HT1080 (cell line): Measurements from ENCODE around the gene TMEM207. TPM values are rescaled to one million over a fixed set of nuclear protein-coding genes. Genes with fewer than 3 reads are reported as not detected.

Experiments
- DNase-seq: peaks from one replicate; pipeline ENCODE4 v3.0.0-alpha.2; 2015; ENCODE audit warnings: low read depth
- total RNA-seq: library from RNA; depleted of rRNA; stranded (reverse); fragments of >200 nt; shearing (Covaris generic); gene quantifications from 2 replicates; pipeline ENCODE4 v1.2.3, GENCODE V29; 2014

TMEM207 gene
- total RNA-seq, 1 experiment from 2014 or later = not detected

GRCh38 chr3:190444576-190445145 is 5.0 kb downstream of the TMEM207 start:
- DNase-seq = no peak

- DNase-seq = no peak
Measured at GRCh38 chr3:190444006-190444405, 5.7 kb downstream of the TMEM207 start.

DNA sequence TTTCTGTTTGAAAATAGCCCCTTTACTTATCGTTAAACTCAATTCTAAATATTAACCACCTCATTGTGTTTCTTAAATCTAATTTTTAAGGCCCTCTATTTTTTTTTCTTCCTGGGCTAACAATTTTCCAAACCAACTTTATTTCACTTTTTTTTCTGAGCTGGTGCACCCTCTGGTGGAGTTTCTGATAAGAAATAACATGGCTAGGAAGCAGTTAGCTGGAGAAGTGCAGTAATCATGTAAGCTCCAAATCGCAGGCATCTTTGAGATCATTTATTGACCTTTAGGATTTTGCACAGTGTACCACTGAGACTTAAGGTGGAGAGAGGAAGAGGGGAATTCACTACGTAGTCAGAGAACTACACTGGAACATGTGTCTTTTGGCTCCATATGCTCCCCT is 6.4 kb downstream of the TMEM207 start:
- DNase-seq = peak; percentile 68

DNA sequence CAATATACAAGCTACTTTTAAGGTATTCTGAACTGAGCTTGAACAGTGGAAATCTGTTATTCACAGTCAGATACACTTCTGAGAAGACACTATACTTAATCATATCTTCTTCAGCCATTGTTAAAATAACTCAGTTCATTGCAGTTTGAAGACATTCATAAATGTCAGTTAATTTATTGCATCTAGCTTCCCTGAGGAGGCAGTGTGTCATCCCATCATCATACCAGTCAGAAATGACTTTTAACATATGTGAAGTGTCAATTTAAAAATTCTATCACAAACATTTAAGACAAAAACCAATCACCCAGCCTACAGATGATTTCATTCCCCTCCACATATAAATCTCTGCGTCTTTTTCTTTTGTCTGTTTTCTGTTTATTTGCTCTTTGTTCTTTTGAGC is 7.5 kb downstream of the TMEM207 start:
- no peak for DNase-seq

DNA sequence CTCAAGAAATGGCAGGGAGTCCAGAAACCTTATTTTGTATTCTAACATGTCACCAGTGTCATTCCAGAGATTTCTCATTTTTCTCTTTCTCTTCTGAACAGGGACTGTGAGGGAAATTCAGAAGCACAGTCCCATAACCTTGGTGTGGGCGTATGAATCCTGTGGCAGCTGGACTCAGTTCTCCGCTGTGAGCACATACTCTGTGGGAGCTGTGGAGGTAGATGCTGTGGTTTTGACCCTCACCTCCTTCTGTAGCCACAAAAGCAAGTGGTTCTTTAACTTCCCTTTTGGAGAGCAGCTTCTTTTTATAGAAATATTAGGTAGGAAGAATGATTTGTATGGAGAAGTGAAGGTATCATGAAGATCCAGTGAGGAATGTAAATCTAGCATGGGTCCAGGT is 13.4 kb downstream of the TMEM207 start:
- no peak for DNase-seq

- DNase-seq = peak; percentile 69
Measured at GRCh38 chr3:190435618-190436017, 14.1 kb downstream of the TMEM207 start.

GRCh38 chr3:190433626-190434025 is 16.1 kb downstream of the TMEM207 start:
- DNase-seq = no peak

DNA sequence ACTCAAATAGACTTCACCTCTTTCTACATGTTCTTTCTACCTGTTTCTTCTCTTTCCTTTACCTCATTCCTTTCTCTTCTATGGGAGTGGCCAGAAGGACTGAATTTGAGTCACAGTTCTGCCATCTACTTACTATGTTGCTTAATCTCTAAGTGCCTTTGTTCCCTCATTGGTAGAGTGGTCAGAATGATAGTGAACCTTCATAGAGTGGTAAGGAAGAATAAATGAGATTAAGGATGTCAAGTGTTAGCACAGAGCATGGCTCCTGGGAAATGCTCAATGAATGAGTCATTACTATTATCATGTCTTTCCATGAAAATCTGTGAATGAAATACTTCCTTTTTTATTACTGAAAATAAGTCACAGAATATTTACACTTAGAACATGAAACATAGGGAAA is 17.5 kb downstream of the TMEM207 start:
- DNase-seq = peak; percentile 58

- no peak for DNase-seq
Measured at GRCh38 chr3:190430906-190431305, 18.8 kb downstream of the TMEM207 start.

DNA sequence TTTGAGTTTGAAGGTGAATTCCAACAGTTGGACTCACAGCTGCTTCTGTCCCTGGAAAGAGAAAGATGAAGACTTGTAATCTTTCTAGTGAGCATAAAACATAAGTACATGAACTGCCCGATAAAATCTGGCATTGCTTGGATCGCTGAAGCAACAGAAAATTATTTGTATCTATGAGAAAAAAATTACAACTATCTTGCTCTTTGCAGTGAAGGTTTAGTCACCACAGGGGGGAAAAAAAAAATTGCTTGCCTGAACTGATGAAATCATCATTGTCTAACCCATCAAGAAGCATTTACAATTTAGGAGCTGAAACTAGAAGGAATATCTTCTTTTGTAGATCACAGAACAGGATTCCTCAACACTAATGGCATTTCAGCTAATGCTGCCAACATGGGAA is 20.0 kb downstream of the TMEM207 start:
- DNase-seq = no peak

DNA sequence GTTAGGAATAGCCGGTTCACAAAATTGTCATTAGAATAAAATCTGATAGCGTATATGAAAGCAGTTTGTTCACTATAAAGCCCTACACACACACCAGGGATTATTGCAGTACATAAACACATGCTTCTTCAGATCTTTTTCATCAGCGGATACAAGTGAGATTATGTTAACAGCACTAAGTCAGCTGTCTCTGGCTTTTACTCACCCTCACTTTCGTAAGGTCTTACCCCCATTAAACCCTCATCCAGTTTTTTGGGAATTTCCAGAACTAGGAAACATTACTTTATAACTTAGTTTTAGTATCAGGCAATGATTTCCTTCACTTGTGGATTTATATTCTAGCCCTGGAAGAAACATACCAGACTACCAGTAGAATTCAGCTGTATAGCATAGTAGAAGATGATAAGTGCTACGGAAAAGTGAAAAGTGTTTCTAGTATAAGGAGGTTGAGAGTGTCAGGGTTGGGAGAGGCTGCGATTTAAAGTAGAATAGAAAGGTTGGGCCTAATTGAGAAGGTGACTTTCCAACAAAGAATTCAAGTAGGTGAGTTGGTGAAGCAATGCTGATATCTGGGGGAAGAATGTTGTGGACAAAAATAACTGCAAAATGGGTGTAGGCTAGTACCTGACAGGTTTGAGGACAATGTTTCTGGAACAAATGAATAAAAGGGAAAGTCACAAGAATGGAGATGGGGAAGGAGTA is 22.7 kb downstream of the TMEM207 start:
- DNase-seq = no peak

GRCh38 chr3:190425833-190426232 is 23.9 kb downstream of the TMEM207 start:
- no peak for DNase-seq

GRCh38 chr3:190424478-190425439 is 24.9 kb downstream of the TMEM207 start:
- DNase-seq = peak; percentile 90

- DNase-seq = no peak
Measured at GRCh38 chr3:190424108-190424477, 25.6 kb downstream of the TMEM207 start.

- DNase-seq = no peak
Measured at GRCh38 chr3:190414297-190414696, 35.4 kb downstream of the TMEM207 start.

DNA sequence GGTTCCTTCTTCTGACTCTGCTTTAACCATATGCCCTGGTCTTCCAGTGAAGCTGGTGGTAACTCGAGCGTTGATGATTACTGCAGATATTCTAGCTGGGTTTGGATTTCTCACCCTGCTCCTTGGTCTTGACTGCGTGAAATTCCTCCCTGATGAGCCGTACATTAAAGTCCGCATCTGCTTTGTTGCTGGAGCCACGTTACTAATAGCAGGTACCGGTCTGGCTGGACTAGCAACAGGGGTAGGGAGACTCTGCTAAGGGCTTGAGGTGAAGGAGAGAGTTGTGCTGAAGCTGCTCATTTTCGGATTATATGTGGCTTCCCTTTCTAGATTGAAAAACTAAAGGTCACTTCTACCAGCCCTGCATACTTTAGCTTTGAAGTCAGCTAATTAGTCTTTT is 45.0 kb downstream of the TMEM207 start:
- DNase-seq = no peak

GRCh38 chr3:190401963-190402362 is 47.7 kb downstream of the TMEM207 start:
- DNase-seq = no peak

DNA sequence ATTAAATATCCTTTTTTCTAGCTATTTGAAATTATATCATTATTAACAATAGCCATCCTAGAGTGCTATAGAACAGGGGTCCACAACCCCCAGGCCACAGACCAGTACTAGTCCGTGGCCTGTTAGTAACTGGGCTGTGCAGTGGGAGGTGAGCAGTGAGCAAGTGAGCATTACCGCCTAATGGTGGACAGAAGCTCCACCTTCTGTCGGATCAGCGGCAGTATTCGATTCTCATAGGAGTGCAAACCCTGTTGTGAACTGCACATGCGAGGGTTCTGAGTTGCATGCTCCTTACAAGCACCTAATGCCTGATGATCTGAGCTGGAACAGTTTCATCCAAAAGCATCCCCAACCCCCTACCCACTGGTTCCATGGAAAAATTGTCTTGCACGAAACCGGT is 50.0 kb downstream of the TMEM207 start:
- no peak for DNase-seq

DNA sequence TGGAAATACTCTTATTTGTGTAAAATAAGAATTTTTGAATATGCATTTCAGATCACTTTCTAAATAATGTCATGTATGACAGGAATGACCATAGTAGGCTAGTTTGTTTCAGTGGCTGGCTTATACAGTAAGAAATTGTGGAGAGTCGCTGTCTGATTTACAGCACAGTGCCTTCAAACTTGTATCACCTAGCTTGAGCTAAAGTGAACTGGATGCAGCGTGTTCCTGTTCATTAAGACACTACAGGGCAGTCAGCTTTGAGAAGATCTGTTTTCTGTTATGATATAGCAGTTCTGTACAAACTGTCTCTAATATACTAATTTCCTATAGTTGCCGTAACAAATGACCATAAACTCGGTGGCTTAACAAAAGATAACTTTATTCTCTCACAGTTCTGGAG is 51.8 kb downstream of the TMEM207 start:
- DNase-seq = no peak

- DNase-seq = no peak
Measured at GRCh38 chr3:190396001-190396400, 53.7 kb downstream of the TMEM207 start.

DNA sequence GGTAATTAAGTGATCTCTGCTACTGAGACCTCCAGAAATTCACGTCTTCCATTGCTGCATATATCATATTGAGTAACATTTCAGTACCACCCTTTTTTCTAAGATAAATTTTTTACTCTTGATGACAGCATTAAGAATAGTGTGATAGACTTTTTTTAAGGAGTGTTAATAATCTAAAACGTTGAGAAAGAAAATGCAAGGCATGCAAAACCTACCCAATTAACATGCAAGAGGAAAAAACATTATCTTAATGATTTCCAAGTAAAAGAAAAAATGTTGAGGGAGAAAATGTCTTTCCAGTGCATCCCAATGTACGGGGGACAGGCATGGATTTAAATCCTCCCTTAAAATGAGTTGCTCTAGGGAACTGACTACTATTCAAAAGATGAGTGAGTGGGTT is 61.0 kb downstream of the TMEM207 start:
- no peak for DNase-seq

GRCh38 chr3:190387578-190388213 is 62.0 kb downstream of the TMEM207 start, which contains the start of gene CLDN16:
Gene CLDN16, plus strand, starts transcription at chr3:190388163. Its CDS starts 167 bp downstream, at chr3:190388330.
- DNase-seq = no peak
